ENCODE data around the gene PLCL2.

PLCL2 gene

DNA sequence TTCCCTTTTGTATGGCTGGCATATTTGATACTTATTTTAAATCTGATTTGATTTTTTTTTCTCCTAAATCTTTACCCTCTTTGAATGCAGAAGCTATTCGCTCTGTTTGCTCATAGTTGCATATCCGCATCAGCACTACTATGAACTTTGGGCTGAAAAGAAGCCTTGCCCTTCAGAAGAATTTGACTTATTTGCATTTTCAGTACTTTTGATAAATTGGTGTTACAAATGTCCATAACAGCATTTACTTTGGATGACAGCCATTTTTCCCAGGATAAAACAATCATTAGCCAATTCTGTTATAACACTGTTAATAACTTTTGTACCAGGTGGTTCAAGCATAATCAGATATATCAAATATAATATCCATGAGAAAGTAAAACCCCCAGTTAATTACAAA, 129.5 kb downstream of the PLCL2 start:
- DNase-seq, result no peak

DNA sequence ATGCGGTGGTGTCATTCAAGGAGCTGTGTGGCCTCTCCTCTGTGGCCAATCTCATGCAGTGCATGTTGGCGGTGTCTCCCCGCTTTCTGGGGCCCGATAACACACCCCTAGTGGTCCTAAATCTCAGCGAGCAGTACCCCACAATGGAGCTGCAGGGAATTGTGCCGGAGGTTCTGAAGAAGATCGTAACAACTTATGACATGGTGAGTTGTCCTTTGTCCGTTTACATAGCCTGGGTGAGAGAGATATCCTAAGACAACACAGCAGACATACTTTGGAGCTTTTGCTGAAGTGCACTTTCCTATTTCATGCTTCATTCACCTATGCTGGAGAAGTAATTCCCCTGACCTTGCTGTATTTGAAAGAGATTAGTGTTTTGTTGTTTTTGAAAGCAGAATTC, 130.0 kb downstream of the PLCL2 start:
- no peak for DNase-seq

DNA sequence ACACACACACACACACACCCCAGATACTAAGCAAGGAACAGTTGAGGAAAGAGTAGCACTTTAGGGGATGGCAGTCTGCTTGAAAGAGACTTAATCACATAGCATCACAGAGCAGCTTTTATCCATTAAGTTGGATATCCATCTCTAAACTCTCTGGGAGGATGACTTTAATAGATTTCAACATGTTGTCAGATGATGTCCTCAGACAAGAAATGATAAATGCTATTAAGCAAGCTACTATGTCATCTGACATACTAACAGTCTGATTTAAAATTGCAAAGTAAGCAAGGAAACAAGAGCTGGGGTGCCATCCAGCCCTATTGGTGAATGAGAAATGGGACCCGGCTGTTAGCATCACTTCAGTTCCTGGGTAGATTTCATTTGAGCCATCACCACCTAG, 136.9 kb downstream of the PLCL2 start:
- no peak for DNase-seq

DNA sequence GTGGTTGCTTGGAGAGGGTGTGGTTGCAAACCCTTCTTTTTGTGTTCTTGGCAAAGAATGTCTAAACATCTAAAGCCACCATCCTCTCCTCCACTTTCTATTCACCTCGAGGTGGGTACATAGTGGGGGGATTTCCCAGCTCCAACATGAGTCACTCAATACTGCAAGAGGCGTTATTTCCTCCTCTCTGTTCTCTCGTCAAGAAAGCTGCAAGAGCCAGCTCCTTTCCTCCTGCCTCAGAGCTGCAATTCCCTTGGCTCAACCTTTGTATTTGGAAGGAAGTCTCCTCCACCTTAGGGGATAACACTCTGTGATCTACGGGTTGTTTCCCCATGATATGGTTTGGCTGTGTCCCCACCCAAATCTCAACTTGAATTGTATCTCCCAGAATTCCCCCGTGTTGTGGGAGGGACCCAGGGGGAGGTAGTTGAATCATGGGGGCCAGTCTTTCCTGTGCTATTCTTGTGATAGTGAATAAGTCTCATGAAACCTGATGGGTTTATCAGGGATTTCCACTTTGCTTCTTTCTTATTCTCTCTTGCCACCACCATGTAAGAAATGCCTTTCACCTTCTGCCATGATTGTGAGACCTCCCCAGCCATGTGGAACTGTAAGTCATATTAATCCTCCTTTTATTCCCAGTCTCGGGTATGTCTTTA, 138.4 kb downstream of the PLCL2 start:
- no peak for DNase-seq

DNA sequence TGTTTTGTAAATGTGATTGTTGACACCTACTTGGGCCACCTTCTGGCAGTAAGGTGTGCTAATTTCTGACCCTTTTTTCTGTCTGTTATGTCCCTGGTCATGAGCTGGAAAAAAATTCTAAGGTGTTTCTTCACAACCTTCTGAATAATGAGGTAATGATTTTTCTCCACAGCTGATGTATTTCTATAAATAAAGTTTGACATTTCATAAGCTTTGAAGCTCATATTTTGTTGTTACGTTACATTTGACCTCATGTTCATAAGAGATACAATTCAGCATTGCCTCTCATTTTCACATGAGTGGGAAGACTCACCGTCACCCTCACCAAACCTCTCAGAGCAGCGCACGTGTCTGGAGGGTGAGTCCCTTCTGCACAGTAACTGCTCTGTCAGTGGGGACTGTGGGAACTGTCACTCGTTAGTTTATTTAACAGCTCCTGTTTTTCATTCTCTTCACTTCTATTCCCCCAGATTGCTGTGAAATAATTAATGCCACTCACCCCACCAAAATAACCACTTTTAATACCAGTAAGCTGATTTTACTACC, 140.9 kb downstream of the PLCL2 start:
- no peak for DNase-seq

DNA sequence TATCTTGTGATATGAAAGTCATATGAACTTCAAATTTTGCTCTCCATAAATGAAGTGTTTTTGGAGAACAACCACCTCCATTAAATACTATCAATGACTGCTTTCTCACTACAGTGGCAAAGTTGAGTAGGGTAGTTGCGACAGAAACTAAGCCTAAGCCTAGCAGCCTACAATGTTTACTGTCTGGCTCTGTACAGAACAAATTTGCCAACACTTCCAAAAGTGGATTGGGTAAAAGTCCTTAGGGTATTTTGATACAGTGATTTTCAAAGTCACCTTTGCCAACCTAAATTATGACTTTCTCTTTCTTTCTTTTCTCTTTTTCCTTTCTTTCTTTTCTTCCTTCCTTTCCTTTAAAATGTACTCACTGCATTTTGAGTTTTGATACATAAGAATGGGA, 142.6 kb downstream of the PLCL2 start:
- DNase-seq, result no peak

DNA sequence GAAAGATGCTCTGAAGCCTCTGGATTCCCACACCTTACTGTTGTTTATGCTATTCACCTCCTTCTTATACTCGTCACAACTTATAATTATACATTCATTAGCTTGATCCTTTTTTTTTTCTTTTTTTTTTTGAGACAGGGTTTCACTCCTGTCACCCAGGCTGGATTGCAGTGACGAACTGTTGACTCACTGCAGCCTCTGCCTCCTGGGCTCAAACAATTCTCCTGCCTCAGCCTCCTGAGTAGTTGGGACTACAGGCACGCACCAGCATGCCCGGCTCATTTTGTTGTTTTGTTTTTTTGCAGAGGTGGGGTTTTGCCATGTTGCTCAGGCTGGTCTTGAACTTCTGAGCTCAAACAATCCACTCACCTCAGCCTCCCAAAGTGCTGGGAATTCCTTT, 143.6 kb downstream of the PLCL2 start:
- DNase-seq, result no peak

DNA sequence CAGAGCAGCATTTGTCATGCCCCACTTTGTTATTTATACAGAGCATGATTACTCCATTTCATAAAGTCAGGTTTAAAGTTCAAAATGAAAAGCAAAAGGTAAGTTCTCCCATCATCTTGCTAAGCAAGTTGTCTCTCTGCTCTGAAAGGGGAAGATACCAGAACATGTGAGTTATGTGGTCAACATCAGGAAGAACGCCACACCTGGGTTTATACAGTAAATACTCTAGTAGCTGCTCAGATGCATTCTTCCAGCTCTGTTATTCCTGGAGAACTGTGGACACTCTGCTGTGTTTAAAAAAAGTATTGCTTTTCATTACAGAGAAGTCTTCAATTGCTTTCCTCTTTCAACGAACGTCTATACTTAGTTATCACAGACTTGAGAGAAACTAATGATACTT, 145.7 kb downstream of the PLCL2 start:
- no peak for DNase-seq

DNA sequence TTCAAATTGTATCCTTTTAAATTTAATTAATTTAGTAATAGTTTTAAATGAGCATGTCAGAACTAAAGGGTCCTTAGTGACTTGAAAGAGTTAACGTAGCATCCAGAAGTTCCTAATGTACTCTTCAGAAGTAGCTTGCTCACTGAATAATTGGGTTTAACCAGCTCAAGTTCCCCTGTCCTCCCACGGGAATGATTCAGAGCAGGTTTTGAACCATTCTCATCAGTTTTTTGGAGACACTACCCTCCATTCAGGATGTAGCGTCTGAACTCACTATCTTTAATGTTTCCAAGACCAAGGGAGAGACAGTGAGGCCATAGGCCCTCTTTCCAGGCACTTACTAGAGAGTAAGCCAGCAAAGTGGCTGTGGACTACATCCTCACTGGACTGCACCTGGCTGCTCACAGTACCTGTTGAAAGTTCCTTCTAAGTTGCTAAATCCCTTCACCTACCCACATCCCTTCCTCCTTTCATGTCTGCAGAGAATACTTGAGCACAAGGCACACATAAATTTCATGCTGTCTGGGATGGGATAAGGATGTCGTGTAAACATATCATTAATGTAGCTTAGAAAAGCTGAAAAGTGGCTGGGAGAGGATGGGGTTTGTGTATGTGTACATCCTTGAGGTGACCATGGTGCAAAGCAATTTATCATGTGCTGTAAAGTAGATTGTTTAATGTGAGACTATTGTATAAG, 146.3 kb downstream of the PLCL2 start:
- no peak for DNase-seq

DNA sequence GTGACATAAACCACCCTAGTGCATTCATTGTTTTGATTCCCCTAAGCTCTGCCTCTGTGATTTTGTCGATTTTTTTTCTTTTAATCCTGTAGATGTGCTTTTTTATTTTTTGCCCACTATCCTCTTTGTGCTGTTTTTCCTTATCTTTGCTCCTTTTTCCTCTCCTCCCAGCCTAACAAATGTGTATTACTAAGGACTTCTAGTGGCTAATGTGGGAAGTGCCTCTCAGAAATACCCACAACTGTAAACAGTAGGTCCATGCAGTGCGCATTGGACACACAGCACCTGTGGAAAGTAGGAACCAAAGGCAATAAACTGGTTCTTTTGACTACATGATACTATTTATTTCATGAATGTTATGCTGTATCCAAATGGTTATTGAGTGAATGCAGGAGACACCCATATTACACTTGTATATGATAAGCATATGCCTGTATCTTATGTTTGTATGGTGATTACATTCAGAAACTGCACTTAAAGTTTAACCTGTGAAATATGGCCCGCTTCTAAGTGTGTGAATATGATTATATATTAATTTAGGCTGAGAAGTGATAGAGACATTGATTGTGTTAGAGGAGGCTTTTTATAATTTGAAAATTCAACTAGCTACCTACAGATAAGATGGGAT, 147.8 kb downstream of the PLCL2 start:
- peak in 1 of 2 experiments; percentile 57 for DNase-seq

DNA sequence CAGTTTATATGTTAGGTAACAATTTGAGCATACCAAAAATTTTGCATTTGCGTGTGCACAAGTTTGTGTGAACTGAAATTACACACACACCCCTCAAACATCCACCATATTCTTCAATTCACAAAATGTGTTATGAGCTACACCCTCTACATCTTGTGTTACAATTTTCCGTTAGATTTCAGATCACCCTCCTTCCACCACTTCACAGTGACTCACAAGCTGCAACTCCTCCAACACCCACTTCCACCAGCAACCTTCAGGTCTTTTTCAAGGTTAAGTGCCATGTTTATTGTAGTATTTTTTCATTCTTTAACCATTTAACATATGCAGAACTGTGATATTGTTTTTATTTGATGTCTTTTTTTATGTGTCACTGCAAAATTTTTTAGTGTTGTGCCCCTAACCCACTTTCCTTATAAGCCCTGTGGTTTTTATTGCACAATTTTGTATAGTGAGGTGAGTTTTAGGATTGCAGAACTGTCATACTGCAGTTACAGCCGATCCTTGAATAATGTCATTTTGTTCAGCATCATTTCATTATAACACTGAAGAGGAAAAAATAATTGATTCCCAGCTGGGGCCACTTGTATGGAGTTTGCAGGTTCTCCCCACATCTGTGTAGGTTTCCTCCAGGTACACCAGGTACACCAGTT, 148.9 kb downstream of the PLCL2 start:
- DNase-seq, result no peak

DNA sequence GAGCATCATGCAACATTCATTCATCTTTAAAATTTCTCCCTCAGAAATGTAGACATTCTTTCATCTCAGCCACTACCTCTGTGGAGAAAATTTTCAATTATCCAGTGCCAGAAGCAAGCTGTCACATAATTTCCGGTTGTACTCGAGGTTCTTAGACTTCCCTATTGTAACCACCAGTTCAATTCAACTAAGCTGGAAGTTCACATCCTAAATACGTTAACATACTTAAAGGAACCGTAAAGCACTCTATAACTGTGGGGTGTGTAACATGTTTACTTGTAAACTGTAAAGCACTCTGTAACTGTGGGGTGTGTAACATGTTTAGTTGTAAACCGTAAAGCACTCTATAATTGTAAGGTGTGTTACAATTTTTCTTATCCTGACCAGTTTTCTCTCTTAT, 150.3 kb downstream of the PLCL2 start:
- DNase-seq, result no peak

DNA sequence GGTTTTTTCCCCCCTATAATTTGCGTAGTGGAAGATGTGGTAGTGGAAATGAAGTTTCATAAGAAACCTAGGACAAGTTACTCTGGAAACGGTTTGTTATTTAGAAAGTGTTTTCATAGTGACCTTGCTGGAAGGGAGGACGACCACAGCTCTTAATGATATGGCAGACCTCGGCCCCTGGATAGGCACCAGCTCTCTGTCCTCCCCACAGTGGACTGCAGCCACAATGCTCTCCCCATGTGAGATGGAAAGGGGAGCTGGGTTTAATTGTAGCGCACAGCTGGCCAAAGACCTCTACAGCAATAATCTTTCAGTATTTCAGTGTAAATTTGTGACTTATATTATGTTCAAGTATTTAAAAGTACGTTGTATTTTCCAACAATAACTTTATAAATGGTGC, 151.2 kb downstream of the PLCL2 start:
- DNase-seq, result no peak

DNA sequence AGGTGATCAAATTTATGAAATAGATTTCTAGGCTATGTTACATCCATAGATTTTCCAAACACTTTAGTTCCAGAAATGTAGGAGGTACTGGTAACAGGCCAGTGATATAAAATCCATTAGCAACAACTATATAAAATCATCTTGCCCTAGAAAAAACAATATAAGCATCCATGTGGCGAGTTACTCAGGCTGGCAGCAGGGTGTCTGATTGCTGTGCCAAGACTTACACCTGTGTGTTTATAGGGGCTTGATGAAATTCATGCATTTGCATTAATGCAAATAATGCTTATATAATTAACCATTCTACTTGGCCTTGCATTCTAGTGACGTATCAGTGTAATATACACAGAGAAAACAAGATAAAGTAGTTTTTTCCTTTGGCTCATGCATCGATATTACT, 153.4 kb downstream of the PLCL2 start:
- peak; percentile 17 to 34 for DNase-seq

DNA sequence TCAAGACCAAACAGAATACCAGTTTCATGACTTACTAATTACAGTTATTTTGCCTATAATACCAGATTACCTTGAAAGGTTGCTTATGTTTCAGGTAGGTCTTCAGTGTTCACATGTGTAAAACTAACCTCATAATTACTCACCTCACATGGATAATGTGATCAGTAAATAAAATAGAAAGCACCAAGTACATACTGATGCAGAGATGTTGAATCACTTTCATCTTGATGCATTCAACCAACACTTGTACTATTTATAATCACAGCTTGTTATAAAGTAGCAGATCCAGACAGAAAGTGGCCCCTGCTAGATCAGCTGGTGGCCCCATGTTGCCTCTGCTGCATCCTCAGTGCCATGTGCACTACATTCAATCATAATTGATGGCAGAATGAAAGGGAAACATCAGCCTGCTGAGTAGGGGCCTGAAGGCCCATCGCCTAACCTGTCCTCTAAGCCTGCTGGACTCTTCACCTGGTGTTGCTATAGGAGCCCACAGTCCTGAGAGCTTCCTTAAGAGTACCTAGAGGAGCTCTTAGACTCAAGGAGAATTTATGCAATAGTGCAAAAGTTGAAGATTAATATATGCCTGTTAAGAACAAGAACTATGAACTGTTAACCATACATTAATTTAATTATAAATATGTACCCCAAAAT, 154.3 kb downstream of the PLCL2 start:
- DNase-seq, result no peak

DNA sequence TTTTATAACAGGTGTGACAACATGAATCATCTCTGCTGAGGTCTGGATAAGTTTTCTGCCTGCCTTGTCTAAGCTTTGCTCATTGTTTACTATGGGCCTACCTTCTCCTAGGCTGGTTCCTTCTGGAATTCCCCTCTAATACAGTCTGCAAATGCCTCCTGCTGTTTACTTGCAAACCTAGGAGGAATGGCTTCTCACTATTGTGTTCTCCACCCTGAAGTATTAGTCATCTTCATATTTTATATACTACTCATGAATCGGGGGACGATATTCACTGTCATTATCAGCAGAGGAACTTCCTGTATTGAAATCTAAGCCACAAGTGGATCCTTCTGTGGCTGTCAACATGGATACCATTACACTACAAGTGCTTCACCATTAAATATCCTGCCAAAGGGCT, 154.8 kb downstream of the PLCL2 start:
- no peak for DNase-seq

DNA sequence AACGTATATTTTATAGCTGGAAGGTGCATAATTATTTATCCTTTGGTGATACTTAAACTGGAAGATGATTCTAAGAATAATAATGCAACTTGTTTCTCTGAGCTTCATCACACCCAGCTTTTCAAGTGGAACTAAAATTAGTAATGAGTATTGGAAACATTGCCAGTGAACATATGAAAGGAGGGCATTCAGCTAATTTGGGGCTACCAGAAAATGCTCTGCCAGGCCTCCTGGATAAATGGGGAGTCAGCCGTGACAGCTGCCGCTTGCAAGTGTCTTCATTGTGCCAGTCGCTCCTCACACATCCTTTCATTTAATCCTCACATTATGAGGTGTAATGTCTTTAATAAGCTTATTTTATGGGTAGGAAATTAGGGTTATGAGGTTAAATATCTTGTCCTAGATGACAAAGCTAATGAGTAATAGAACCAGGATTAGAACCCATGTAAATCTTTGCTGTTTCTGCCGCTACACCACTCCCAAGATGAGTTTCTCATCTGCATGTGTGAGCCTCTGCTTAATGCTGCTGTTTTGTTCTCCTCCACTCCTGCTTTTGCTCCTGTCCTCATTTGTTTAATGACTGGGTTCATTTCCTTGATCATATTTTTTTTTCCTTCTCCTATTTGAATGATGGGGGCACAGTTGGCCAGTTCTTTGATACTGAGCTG, 155.7 kb downstream of the PLCL2 start:
- DNase-seq, result peak; percentile 76 to 80

DNA sequence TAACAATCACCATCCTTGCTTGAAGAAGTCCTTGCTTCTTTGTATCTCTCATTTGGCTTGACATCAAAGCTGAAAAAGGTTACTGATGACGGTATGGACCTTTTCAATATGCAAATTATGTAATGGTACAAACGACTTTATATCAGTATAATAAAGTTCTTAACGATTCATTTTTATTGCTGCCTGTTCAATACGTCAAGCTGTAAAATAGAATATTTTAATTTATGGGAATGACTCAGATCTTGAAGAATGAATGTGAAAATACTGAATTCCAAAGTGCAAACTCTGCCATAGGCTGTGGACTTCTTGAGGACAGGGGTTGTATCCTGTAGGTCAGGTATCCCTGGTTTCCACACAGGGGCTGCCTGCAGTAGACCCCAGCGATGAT, 156.2 kb downstream of the PLCL2 start:
- no peak for DNase-seq

DNA sequence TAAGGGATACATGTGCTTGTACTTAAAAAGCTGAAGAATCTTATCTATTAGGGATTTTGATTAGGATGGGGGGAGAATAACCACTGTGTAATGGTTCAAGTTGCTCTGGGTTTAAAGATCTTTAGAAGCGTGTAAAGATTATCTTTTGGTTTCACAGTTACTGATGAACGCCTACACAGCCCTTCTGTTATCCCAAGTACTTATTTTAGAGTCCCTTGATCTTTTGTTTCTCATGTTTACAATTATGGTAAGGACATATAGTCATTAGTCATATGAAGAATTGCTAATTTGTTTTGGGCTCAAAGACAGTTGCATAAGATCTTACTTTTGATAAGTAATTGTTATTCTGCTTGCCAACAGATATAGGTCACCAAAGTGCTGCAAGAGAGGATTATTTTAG, 160.1 kb downstream of the PLCL2 start:
- DNase-seq, result no peak

DNA sequence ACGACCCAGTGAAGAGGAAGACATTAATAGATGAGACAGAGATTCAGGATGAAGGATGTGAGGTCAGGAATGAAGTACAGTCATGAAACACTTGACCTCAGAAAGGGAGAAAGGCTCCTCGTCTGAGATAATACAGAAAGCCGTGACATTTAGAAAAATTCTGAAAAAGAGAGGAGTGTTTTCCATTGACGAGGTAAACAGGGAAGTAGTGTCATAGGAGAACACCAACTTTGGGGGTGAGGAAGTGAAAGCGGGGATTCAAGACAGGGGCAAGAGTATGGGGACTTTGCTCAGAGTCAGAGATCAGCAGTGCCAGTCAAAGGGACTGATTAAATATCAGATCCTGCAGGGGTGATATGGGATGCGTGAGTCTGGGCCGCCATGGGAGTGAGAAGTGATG, 160.9 kb downstream of the PLCL2 start:
- no peak for DNase-seq

DNA sequence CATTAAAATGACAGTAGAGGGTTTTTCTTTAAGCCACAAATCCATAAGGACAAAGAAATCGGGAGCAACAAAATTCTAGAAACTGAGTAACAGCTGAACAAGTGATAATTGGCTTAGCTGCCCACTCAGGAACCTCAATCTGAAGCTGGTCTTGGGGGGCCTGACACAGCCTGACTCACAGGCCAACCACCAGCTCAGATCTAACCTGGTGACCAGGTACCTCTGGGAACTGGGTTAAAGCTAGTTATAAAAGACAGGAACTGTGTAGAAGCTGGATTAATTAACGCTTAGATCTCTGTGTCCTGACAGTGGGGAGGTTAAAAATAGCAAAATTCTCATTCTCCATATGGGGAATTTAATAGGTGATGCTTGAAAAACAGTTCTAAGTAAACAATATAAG, 161.9 kb downstream of the PLCL2 start:
- no peak for DNase-seq

DNA sequence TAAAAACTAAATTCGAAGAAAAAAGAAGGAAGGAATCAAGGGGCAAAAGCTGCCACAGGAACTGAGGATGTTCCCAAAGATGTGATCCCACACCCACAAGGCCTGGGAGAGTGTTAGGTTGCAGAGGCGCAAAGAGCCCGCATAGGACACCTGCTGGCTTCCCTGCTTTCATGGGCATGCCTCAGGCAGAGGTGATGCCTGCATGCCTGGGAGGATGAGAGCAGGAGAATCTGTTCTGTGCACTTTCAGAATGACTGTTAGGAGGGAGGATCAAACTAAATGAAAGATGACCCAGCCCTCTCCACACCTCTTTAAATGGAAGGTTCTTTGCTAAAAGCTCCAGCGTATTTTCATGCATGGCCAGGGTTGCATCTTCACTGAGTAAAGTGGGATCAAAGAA, 162.4 kb downstream of the PLCL2 start:
- DNase-seq, result no peak

DNA sequence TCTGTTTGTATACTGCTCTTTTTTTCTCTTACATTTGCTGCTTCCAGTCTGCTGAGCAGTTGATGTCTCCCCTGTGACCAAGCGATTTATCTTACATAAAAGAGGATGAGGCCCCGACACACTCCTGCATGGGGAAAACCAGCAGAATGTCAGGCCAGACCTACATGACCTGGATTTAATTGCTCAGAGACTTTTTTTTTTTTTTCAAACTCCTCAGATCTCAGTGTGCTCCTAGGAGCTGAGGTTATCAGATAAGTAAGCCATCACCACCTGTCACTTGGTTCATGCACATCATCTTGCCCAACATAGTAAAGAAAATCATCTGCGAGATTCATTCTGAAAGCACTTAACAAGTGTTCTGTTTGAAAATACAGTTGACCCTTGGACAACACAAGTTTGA, 163.1 kb downstream of the PLCL2 start:
- DNase-seq, result no peak

All from NCI-H526 (cell line).